Measurements from ENCODE around the gene SRGN. TPM values are rescaled to one million over a fixed set of nuclear protein-coding genes. Genes with fewer than 3 reads are reported as not detected.
"Not testable (repeated sequence)": the region's sequence is repeated elsewhere in the genome, so short reads cannot be mapped to it uniquely, and the experiment has no call there.

SRGN gene
- total RNA-seq, 1 donor from 2014 or later = 7.9 TPM

GRCh38 chr10:69091143-69091651 lies 3.3 kb downstream of the SRGN start:
- no peak for ATAC-seq

- peak; percentile 91 for ATAC-seq
These were observed 5.3 kb downstream of the SRGN start for GRCh38 chr10:69092959-69093850.

- ATAC-seq = no peak
These were observed 6.0 kb downstream of the SRGN start for GRCh38 chr10:69093933-69094332.

GRCh38 chr10:69096045-69096444 lies 8.1 kb downstream of the SRGN start:
- no peak for ATAC-seq

- ATAC-seq = no peak
These were observed 9.8 kb downstream of the SRGN start for GRCh38 chr10:69097729-69098128.

GRCh38 chr10:69100136-69100872 lies 12.4 kb downstream of the SRGN start:
- no peak for ATAC-seq

GRCh38 chr10:69101451-69102095 lies 13.7 kb downstream of the SRGN start:
- no peak for ATAC-seq

GRCh38 chr10:69102440-69102839 lies 14.5 kb downstream of the SRGN start:
- ATAC-seq = no peak

GRCh38 chr10:69103784-69104183 lies 15.9 kb downstream of the SRGN start:
- no peak for ATAC-seq

GRCh38 chr10:69104994-69105790 lies 17.3 kb downstream of the SRGN start:
- ATAC-seq = no peak

GRCh38 chr10:69107176-69107490 lies 19.2 kb downstream of the SRGN start:
- ATAC-seq = no peak

- ATAC-seq = no peak
These were observed 19.8 kb downstream of the SRGN start for GRCh38 chr10:69107699-69108098.

GRCh38 chr10:69119896-69120295 lies 32.0 kb downstream of the SRGN start:
- ATAC-seq = no peak

GRCh38 chr10:69123306-69123746 lies 35.4 kb downstream of the SRGN start:
- peak; percentile 21 for ATAC-seq

- peak; percentile 100 for ATAC-seq
These were observed 36.1 kb downstream of the SRGN start, which contains the start of gene VPS26A for GRCh38 chr10:69123747-69124562. Gene VPS26A (plus strand): TSS chr10:69124178. CDS start chr10:69124278, 100 bp downstream.

- ATAC-seq = peak; percentile 30
These were observed 36.8 kb downstream of the SRGN start for GRCh38 chr10:69124563-69125268.

GRCh38 chr10:69125554-69125953 lies 37.7 kb downstream of the SRGN start:
- ATAC-seq = no peak

- no peak for ATAC-seq
These were observed 42.3 kb downstream of the SRGN start for GRCh38 chr10:69130251-69130650.

- no peak for ATAC-seq
These were observed 52.1 kb downstream of the SRGN start for GRCh38 chr10:69139961-69140360.

GRCh38 chr10:69141304-69141703 lies 53.4 kb downstream of the SRGN start:
- no peak for ATAC-seq

GRCh38 chr10:69142074-69142473 lies 54.2 kb downstream of the SRGN start:
- not testable (repeated sequence) for ATAC-seq
